ENCODE measurements around the gene ZFYVE28. TPM values are rescaled to one million over a fixed set of nuclear protein-coding genes. Genes with fewer than 3 reads are reported as not detected.

ZFYVE28 gene
- total RNA-seq, 1 donor from 2014 or later: 16.6 TPM

DNA sequence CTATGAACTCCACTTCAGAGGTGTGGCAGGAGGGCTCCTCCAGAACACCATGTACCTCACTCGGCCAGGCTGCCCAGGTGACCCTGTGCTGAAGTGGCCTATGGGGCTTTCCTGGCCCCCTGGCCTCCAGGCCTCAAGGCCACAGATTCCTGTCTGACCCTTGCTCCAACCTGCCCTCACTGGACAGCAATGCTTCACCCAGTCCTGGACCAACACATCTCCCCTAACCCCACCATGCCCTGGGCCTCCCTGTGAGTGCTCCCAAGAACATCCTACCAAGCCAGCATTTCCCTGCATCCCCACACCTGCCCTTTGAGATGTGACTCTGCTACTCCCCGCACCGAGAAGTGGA is 10.5 kb downstream of the ZFYVE28 start:
- TF ChIP-seq, protein P1, sequence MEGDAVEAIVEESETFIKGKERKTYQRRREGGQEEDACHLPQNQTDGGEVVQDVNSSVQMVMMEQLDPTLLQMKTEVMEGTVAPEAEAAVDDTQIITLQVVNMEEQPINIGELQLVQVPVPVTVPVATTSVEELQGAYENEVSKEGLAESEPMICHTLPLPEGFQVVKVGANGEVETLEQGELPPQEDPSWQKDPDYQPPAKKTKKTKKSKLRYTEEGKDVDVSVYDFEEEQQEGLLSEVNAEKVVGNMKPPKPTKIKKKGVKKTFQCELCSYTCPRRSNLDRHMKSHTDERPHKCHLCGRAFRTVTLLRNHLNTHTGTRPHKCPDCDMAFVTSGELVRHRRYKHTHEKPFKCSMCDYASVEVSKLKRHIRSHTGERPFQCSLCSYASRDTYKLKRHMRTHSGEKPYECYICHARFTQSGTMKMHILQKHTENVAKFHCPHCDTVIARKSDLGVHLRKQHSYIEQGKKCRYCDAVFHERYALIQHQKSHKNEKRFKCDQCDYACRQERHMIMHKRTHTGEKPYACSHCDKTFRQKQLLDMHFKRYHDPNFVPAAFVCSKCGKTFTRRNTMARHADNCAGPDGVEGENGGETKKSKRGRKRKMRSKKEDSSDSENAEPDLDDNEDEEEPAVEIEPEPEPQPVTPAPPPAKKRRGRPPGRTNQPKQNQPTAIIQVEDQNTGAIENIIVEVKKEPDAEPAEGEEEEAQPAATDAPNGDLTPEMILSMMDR (IDR thresholded peaks at IDR 0.05): no peak
- Histone ChIP-seq H3K36me3 (no peaks in the 10 kb centered on the region), H3K9me3 (no peaks in the 10 kb centered on the region), H3K4me3 (no peak overlapping the region), H3K4me1 (peaks cover 15% of the 10 kb centered on the region), H3K27ac (no peak overlapping the region), H3K27me3 (no peaks in the 10 kb centered on the region)
- no peak for ATAC-seq
- DNase-seq: no peak
- intact Hi-C loops (cut with DNase I): no loop called here

GRCh38 chr4:2406920-2407319 is 11.5 kb downstream of the ZFYVE28 start:
- Histone ChIP-seq H3K4me1 (peaks cover 15% of the 10 kb centered on the region), H3K9me3 (no peaks in the 10 kb centered on the region), H3K4me3 (no peak overlapping the region), H3K27me3 (no peaks in the 10 kb centered on the region), H3K27ac (no peak overlapping the region), H3K36me3 (no peaks in the 10 kb centered on the region)
- ATAC-seq (no peak), DNase-seq (no peak)
- intact Hi-C loops (cut with DNase I): no loop called here
- TF ChIP-seq, protein P1 (IDR thresholded peaks at IDR 0.05): no peak

DNA sequence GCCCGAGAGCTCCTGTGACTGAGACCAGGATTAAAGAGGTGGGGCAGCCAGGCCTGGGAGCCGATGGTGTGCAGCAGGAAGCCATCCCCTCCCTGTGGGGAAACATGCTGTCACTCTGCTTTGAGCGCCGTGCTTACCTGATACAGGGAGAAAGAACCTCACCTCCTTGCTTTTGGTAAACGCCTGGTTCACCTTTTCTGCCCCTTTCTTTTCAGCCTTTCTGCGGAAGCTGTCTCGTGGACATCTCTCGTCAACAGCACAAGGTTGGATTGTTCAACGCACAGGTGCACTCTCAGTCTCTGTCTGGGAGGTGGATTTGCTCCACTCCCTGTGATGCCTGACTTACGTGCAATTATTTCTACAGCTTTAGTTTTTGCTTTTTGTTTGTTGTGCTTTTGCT is 12.0 kb downstream of the ZFYVE28 start:
- no peak overlapping the region for H3K27ac ChIP-seq
- no peak overlapping the region for H3K4me3 ChIP-seq
- no peaks in the 10 kb centered on the region for H3K36me3 ChIP-seq
- H3K9me3 ChIP-seq: no peaks in the 10 kb centered on the region
- TF ChIP-seq, protein P1 (IDR thresholded peaks at IDR 0.05): no peak
- ATAC-seq (no peak), DNase-seq (no peak)
- H3K4me1 ChIP-seq: peaks cover 15% of the 10 kb centered on the region
- no peaks in the 10 kb centered on the region for H3K27me3 ChIP-seq
- intact Hi-C loops (cut with DNase I): no loop called here

- Histone ChIP-seq H3K4me3 (peak overlapping the region; percentile 31), H3K27ac (no peak overlapping the region), H3K9me3 (no peaks in the 10 kb centered on the region), H3K36me3 (no peaks in the 10 kb centered on the region), H3K4me1 (peaks cover 15% of the 10 kb centered on the region), H3K27me3 (no peaks in the 10 kb centered on the region)
- no peak for DNase-seq
- TF ChIP-seq, protein P1 (IDR thresholded peaks at IDR 0.05): no peak
- no peak for ATAC-seq
- intact Hi-C loops (cut with DNase I): no loop called here
Measured at GRCh38 chr4:2402941-2403340, 15.5 kb downstream of the ZFYVE28 start.

DNA sequence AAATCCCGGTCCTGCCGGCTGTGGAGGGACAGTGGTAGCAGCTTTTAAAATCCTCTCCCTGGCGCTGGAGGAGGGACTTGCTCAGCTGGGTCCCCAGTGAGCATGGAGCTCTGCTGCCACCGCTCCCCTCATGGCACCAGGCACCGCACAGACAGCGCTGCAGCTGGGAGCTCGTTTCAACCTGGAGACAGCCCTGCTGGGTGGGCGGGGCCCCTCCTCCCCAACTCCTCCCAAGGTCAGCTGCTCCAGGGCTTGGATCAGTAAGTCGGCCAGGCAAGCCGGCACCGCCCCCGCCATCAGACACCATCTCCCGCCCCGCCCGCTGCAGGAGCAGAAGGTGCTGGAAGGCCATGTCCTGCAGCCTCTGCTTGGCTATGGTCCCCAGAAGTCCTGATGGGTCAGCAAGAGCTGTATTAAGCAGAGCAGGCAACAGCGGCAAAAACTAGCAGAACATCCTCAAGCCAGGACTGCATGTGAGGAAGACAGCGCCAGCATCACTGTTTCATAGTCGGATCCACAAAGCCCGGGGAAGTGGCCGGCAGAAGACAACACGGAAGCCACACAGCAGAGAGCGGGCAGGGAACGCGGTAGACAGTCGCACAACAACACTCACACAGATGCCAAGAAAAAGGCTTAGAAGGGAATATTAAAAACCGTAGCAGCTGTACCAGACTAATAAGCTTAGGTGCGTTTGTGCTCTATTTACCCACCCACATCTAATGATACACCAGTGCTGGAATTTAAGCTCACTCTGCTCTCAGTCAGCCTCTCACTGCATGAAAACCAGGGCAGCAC is 16.2 kb downstream of the ZFYVE28 start:
- no peaks in the 10 kb centered on the region for H3K9me3 ChIP-seq
- peak; percentile 77 for ATAC-seq
- no peaks in the 10 kb centered on the region for H3K27me3 ChIP-seq
- H3K4me1 ChIP-seq: peaks cover 15% of the 10 kb centered on the region
- intact Hi-C loops (cut with DNase I): no loop called here
- no peak overlapping the region for H3K27ac ChIP-seq
- peak; percentile 80 for DNase-seq
- TF ChIP-seq, protein P1 (IDR thresholded peaks at IDR 0.05): no peak
- no peaks in the 10 kb centered on the region for H3K36me3 ChIP-seq
- peak overlapping the region; percentile 31 for H3K4me3 ChIP-seq
